ENCODE results near the gene FAM222B.

DNA sequence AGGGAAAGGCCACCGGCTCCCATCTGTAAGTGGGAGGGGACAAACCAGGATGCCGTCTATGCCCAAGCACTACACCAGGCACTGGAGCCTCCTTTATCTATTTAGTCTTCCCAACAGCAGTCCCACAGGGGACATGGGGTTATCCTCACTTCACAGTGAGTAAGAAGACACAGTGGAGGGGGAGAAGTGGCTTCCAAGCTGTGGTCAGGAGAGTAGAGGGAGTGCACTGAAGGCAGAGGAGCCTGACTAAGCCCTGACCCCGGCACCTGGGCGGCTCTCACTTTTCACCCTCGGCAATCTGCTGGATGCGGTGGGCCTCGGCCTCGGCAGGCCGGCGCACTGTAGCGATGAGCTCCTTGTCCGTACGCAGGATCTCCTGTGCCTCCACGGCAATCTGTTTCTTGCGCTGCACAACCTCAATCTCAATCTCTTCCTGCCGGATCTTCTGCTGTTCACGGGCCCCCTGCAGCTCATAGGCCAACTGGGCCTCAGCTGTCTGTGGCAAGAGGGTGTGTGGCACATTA lies 39.0 kb upstream of the FAM222B start:
- no peak for TF ChIP-seq POLR2A (IDR thresholded peaks at IDR 0.05; ENCODE audit: low read length)
- no peak for TF ChIP-seq GATA1 (IDR thresholded peaks at IDR 0.05; ENCODE audit: low read depth, low read length)

Data from erythroblast (primary cell).